ENCODE measurements around the gene TLL1. TPM values are rescaled to one million over a fixed set of nuclear protein-coding genes. Genes with fewer than 3 reads are reported as not detected.

TLL1 gene
- total RNA-seq, 4 donors from 2014 or later = 0.57 to 4.8 (median 1.2) TPM

DNA sequence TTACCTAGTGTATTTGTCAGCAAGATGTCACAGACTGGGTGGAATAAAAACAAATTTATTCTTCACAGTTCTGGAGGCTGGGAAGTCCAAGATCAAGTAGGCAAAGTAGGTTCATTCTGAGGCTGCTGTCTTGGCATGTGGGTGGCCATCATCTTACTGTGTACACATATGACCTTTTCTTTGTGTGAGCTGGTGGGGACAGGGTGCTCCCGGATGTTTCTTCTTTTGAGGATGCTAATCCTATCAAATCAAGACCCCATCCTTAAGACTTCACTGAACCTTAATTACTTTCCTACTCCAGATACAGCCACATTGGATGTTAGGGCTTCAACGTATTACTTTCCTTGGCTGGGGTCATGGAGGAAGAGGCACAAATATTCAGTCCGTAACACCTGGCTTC, 74.0 kb downstream of the TLL1 start:
- 78 to 88% methylated on average over 2 to 3 of the region's 3 CpGs for WGBS, 2 donors
- H3K9me3 ChIP-seq = no peaks in the 10 kb centered on the region
- H3K36me3 ChIP-seq = no peaks in the 10 kb centered on the region
- H3K4me3 ChIP-seq = no peak overlapping the region
- intact Hi-C loops (cut with DNase I) = no loop called here
- no peaks in the 10 kb centered on the region for H3K27me3 ChIP-seq
- TF ChIP-seq, protein P1, sequence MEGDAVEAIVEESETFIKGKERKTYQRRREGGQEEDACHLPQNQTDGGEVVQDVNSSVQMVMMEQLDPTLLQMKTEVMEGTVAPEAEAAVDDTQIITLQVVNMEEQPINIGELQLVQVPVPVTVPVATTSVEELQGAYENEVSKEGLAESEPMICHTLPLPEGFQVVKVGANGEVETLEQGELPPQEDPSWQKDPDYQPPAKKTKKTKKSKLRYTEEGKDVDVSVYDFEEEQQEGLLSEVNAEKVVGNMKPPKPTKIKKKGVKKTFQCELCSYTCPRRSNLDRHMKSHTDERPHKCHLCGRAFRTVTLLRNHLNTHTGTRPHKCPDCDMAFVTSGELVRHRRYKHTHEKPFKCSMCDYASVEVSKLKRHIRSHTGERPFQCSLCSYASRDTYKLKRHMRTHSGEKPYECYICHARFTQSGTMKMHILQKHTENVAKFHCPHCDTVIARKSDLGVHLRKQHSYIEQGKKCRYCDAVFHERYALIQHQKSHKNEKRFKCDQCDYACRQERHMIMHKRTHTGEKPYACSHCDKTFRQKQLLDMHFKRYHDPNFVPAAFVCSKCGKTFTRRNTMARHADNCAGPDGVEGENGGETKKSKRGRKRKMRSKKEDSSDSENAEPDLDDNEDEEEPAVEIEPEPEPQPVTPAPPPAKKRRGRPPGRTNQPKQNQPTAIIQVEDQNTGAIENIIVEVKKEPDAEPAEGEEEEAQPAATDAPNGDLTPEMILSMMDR (IDR thresholded peaks at IDR 0.05) = no peak
- TF ChIP-seq POLR2A (IDR thresholded peaks at IDR 0.05) = no peak
- no peaks in the 10 kb centered on the region for H3K4me1 ChIP-seq
- DNase-seq = no peak
- no peak overlapping the region for H3K27ac ChIP-seq

DNA sequence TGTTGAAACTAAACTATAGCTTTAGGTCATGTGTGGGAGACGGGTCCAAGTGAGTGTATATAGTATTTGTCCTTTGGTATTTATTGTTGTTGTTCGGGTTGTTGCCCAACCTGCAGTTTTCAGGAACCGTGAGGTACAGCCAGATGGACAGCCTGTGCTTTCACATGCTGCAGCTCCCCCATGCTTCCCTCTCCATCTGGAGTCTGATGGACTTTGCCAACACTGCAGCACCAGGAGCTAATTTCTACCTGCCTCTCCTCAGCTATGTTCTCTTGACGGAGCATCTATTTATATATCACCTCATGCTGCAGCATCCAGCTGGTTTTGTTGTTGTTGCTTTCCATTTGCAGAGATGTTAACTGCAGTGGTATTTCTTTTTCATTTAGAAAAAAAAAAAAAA, 80.1 kb downstream of the TLL1 start:
- Histone ChIP-seq H3K27me3 (no peaks in the 10 kb centered on the region), H3K36me3 (no peaks in the 10 kb centered on the region), H3K9me3 (no peaks in the 10 kb centered on the region), H3K4me3 (no peak overlapping the region), H3K4me1 (no peaks in the 10 kb centered on the region), H3K27ac (no peak overlapping the region)
- 61 to 64% methylated on average over 4 of the region's 4 CpGs for whole genome bisulfite sequencing, 2 donors
- no peak for DNase-seq
- intact Hi-C loops (cut with DNase I) = no loop called here
- no peak for TF ChIP-seq POLR2A (IDR thresholded peaks at IDR 0.05)
- TF ChIP-seq, protein P1 (IDR thresholded peaks at IDR 0.05) = no peak

DNA sequence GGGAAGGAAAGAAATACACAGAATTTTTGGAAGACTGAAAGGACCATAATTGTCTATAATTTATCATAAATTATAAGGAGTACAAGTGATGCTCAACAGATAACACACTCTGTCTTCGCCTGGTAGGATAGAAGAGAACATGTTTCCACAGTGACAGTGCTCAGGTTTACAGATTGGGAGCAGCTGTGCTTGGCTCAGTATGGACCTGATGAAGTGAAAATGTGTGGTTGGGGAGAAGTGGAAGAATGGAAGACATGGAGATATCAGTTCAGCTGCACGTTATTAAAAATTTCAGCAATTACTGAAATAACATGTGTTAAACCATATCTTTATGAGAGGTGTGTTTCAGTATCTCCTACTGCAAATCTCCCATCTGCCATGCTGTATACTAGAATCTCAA, 90.6 kb downstream of the TLL1 start:
- H3K27me3 ChIP-seq = no peaks in the 10 kb centered on the region
- H3K27ac ChIP-seq = no peak overlapping the region
- 78 to 88% methylated on average over 2 of the region's 2 CpGs for WGBS, 2 donors
- DNase-seq = no peak
- H3K4me3 ChIP-seq = no peak overlapping the region
- H3K36me3 ChIP-seq = no peaks in the 10 kb centered on the region
- TF ChIP-seq, protein P1 (IDR thresholded peaks at IDR 0.05) = no peak
- TF ChIP-seq POLR2A (IDR thresholded peaks at IDR 0.05) = no peak
- no peaks in the 10 kb centered on the region for H3K4me1 ChIP-seq
- H3K9me3 ChIP-seq = peaks cover 0 to 7% (median 0%) of the 10 kb centered on the region in 3 donors
- intact Hi-C loops (cut with DNase I) = no loop called here

DNA sequence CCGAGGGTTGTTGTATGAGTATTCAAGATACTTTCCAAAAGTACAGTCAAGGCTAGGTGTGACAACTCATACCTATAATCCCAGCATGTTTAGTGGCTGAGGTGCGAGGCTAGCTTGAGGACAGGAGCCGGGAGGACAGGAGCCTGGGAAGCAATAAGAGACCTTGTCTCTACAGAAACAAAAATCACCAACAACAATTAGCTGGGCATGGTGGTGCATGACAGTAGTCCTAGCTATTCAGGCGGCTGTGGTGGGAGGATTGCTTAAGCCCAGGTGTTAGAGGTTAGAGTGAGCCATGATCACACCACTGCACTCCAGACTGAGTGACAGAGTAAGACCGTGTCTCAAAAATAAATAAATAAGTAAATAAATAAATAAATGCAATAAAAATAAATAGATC, 91.6 kb downstream of the TLL1 start:
- no peak overlapping the region for H3K27ac ChIP-seq
- H3K36me3 ChIP-seq = no peaks in the 10 kb centered on the region

GRCh38 chr4:165965503-165965902, 92.5 kb downstream of the TLL1 start:
- Histone ChIP-seq H3K27ac (no peak overlapping the region), H3K36me3 (no peaks in the 10 kb centered on the region), H3K9me3 (peaks cover 0 to 7% (median 0%) of the 10 kb centered on the region in 3 donors), H3K27me3 (no peaks in the 10 kb centered on the region), H3K4me3 (no peak overlapping the region), H3K4me1 (no peaks in the 10 kb centered on the region)
- TF ChIP-seq POLR2A (IDR thresholded peaks at IDR 0.05) = no peak
- TF ChIP-seq, protein P1 (IDR thresholded peaks at IDR 0.05) = no peak
- DNase-seq = no peak
- intact Hi-C loops (cut with DNase I) = no loop called here
- WGBS, 2 donors = 32 to 52% methylated on average over 2 of the region's 2 CpGs

More for the DNA sequence above, 91.6 kb downstream of the TLL1 start:
- Histone ChIP-seq H3K4me1 (no peaks in the 10 kb centered on the region), H3K9me3 (peaks cover 0 to 7% (median 0%) of the 10 kb centered on the region in 3 donors), H3K27me3 (no peaks in the 10 kb centered on the region), H3K4me3 (no peak overlapping the region)
- WGBS, 2 donors = 83 to 88% methylated on average over 5 of the region's 5 CpGs
- DNase-seq = no peak
- no peak for TF ChIP-seq POLR2A (IDR thresholded peaks at IDR 0.05)
- TF ChIP-seq, protein P1 (IDR thresholded peaks at IDR 0.05) = no peak
- intact Hi-C loops (cut with DNase I) = no loop called here

All from esophagus squamous epithelium (tissue), 5 donors.